Measurements from ENCODE around the gene CAMK2A.
"Not testable (repeated sequence)": the region's sequence is repeated elsewhere in the genome, so short reads cannot be mapped to it uniquely, and the experiment has no call there.

CAMK2A gene

DNA sequence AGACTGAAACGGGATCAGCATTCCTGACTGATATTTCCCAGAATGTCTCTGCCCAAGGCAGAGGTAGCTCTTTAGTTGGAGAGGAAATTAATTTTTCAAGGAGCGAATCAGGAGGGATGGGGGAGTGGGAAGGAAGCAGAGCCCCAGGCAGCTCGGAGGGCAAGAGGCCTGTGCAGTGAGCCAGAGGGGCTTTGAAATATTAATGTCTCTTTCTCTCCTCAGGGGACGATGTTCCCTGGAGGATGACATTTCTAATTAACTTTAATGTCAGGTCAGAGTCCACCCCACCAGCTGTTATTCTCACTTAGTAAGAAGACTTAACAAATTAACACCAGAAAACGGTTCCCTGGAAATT is 54.1 kb downstream of the CAMK2A start:
- TF ChIP-seq ZFX (IDR thresholded peaks at IDR 0.05; ENCODE audit: borderline replicate concordance) (no peak), CTCF (IDR thresholded peaks at IDR 0.05) (no peak)
- no peak overlapping the region for H3K27ac ChIP-seq

- TF ChIP-seq ZFX (IDR thresholded peaks at IDR 0.05; ENCODE audit: borderline replicate concordance) (no peak), CTCF (IDR thresholded peaks at IDR 0.05) (no peak)
- no peak overlapping the region for H3K27ac ChIP-seq
These were observed 54.7 kb downstream of the CAMK2A start for GRCh38 chr5:150234576-150235499.

- H3K27ac ChIP-seq: not testable (repeated sequence)
These were observed 55.9 kb downstream of the CAMK2A start for GRCh38 chr5:150233706-150234105.

GRCh38 chr5:150230842-150231241 is 58.7 kb downstream of the CAMK2A start:
- H3K27ac ChIP-seq: no peak overlapping the region
- TF ChIP-seq CTCF (IDR thresholded peaks at IDR 0.05) (no peak), ZFX (IDR thresholded peaks at IDR 0.05; ENCODE audit: borderline replicate concordance) (no peak)

DNA sequence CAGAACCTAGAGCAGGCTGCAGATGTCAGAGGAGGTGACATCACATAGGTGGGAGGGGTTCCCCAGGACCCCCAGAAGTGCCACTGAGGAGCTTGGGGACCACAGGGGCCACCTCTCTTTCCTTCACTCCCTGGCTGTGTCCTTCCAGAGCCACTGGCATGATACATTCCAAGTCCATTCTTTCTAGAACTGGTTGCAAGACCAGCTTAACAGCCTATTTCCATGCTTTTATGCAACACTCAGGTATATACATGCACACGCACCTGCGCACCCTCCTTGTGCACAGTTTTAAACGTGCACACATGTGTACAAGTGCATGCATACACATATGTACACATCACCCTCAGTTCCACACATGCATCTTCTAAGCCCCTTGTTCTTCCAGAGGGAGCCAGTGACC is 60.0 kb downstream of the CAMK2A start:
- no peak overlapping the region for H3K27ac ChIP-seq
- TF ChIP-seq ZFX (IDR thresholded peaks at IDR 0.05; ENCODE audit: borderline replicate concordance): no peak
- no peak for TF ChIP-seq CTCF (IDR thresholded peaks at IDR 0.05)

- H3K27ac ChIP-seq: no peak overlapping the region
- no peak for TF ChIP-seq ZFX (IDR thresholded peaks at IDR 0.05; ENCODE audit: borderline replicate concordance)
- TF ChIP-seq CTCF (IDR thresholded peaks at IDR 0.05): no peak
These were observed 61.8 kb downstream of the CAMK2A start for GRCh38 chr5:150227606-150228273.

DNA sequence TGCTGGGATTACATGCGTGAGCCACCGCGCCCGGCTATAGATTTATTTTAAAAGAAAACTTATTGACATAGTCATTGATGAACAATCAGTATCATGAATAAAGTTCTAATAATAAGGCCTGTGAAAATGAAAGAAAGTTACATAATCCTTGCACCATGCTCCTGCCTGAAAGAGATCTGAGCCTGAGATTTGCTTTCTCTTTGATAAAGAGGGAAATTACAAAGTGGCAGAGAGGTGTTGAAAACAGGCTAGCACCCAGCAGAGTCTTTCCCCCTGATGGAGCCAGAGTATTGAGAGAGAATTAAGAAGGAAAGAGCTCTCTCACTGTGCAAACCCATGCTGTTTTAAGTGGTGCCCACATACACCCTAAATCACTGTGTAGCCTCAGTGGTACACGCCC is 62.5 kb downstream of the CAMK2A start:
- TF ChIP-seq ZFX (IDR thresholded peaks at IDR 0.05; ENCODE audit: borderline replicate concordance) (no peak), CTCF (IDR thresholded peaks at IDR 0.05) (no peak)
- H3K27ac ChIP-seq: no peak overlapping the region
